Epithelial cell of esophagus (primary cell): ENCODE measurements around the gene PABPN1.

Experiments used
- DNase-seq: peaks from one replicate; pipeline ENCODE4 v3.0.0; 2010; ENCODE audit warnings: low read depth
- H3K4me3 ChIP-seq: 2 replicates; pipeline ENCODE4 v1.5.1; 2011; ENCODE audit warnings: mild to moderate bottlenecking, low read length, control low read depth
- CTCF ChIP-seq: IDR thresholded peaks from 2 replicates; pipeline ENCODE4 v1.5.1; 2011; ENCODE audit warnings: low read depth, mild to moderate bottlenecking, low read length, control low read depth, inconsistent platforms; ENCODE audit not compliant: insufficient read depth; ENCODE audit errors: missing control alignments

PABPN1 gene

GRCh38 chr14:23285530-23286019 is 35.7 kb upstream of the PABPN1 start:
- no peak for DNase-seq
- peak overlapping the region; percentile 77 for H3K4me3 ChIP-seq
- no peak for TF ChIP-seq CTCF

DNA sequence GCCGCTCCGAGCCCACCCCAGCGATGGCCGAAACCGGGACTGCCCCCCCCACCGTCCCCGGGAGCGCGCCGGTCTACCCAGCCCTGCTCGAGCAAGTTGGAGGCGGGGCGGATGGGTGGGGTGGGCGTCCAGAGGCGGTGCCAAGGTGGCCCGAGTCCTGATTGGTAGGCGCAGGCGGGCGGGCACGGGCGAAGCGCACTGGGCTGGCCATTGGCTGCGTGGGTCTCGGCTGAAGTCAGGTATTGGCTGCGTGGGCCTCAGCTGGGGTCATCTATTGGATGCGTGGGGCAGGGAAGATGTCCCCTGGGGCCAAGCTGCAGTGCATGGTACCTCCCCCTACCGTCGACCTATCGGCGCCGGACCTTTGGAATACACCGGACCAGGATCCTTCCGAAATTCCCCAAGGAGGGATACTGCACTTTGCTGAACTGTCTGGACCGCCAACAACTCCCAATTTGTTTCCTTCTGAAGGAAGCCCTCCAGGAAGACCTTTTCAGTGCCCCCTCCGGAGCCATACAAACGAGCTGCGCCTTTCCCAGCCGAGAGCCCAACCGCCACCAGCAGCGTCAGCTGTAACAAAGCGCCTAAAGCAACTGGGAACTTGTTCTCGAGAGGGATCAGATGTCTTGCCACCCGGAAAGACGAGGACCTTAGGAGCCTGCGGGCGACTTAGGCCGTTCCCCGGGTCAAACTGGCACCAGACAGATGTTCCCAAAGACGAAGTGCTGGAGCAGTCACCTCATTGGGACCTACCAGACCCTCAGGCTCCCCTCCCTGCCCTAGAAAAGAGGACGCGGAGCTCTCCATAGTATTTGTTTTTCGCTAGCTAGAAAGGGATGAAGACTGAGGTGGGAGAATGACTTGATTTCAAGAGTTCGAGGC is 35.0 kb upstream of the PABPN1 start, which contains the start of gene HOMEZ:
Gene HOMEZ (minus strand): TSS at position 113 of the 882 bp plus-strand sequence. CDS start 180 bp downstream, outside the sequence.
- H3K4me3 ChIP-seq, result peak within 1 kb of the TSS; percentile 77
- no peak for TF ChIP-seq CTCF
- peak; percentile 99 for DNase-seq

DNA sequence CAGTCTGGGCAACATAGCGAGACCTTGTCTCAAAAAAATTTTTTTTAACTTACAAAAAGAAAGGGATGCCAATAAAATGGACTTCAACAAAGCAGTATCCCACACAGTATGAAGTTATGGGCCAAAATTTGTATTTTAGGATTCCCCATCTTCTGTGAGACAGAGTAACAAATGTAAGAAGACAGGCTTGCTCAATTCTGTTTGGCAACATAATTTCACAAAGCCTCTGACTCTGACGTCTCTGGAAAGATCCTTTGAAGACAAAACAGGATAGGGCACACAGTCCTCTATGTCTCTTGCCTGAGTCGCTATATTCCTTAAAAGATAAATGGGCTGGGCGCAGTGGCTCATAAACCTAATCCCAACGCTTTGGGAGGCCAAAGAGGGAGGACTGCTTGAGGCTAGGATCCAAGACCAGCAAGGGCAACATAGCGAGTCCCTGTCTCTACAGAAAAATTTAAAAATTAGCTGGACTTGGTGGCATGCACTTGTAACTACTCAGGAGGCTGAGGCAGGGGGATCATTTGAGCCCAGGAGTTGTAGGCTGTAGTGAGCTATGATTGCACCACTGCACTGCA is 34.3 kb upstream of the PABPN1 start:
- H3K4me3 ChIP-seq, result peak overlapping the region; percentile 77
- TF ChIP-seq CTCF, result no peak
- DNase-seq, result peak; percentile 37

DNA sequence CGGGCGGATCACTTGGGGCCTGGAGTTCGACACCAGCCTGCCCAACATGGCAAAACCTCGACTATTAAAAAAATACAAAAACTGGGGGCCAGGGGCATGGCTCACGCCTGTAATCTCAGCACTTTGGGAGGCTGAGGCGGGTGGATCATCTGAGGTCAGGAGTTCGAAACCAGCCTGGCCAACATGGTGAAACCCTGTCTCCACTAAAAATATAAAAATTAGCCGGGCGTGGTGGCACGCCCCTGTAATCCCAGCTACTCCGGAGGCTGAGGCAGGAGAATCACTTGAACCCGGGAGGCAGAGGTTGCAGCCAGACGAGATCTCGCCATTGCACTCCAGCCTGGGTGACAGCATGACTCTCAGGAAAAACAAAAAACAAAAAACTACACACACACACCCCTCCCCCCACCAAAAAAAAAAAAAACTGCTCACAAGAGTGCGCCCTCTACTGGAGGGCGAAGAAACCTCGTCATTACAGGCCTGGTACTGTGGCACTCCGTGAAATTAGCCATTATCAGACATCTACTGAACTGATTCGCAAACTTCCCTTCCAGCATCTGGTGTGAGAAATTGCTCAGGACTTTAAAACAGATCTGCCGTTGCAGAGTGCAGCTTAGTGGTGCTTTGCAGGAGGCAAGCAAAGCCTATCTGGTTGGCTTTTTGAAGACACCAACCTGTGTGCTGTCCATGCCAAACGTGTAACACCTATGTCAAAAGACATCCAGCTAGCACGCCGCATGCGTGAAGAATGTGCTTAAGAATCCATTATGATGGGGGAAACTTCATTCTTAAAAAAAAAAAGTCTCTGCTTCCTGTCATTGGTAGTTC is 26.3 kb upstream of the PABPN1 start:
- TF ChIP-seq CTCF, result peak; percentile 91
- no peak overlapping the region for H3K4me3 ChIP-seq
- peak; percentile 55 for DNase-seq

DNA sequence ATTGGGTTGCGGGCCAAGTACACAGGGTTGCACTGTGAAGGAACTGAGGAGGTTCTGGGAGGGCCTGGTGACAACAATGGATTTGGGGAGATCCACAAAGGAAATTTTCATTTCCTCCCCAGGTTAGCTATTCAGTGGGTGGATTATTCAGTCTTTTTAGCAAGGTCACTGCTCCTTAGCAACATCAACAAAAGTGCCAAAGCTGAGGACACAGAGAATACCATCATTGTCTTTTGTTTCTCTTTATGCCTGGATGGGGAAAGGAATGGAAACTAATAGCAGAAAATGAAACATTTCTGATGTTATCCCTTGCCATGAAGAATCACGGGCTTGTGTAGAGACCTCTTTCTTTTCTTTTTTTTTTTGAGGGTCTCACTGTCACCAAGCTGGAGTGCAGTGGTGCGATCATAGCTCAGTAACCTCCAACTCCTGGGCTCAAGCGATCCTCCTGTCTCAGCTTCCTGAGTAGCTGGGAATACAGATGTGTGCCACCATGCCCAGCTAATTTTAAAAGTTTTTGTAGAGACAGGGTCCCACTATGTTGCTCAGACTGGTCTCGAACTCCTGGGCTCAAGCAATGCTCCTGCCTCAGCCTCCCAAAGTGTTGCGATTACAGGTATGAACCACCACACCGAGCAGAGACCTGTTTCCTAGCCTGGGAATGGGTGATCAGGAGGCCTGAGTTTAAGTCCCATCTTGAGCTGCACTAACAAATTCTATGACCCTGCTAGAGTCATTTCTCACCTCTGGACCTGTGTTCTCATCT is 25.1 kb upstream of the PABPN1 start:
- no peak overlapping the region for H3K4me3 ChIP-seq
- DNase-seq, result no peak
- no peak for TF ChIP-seq CTCF

GRCh38 chr14:23297096-23297495 is 24.2 kb upstream of the PABPN1 start:
- no peak for DNase-seq
- no peak overlapping the region for H3K4me3 ChIP-seq
- TF ChIP-seq CTCF, result no peak
